ENCODE results near the gene ADAMTSL3.

ADAMTSL3 gene

DNA sequence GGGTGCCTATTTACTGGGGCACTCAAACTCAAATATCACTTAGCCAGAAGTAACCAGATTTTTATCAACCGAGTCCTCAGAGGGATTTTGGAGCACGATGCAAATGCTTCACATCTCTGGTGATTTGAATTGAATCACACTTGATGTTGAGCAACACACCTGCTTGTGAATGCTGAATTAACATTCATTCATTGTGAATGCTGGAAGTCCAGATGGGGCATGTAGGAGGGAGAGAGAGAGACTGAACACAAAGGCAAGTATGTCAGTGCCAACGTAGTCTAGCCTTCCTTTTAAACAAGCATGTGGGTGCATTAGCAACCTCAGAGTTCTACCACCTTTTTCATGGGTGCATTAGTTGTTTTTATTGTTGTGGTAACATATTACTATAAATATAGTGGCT is 156.2 kb downstream of the ADAMTSL3 start:
- Histone ChIP-seq H4K8ac (ENCODE audit: low read depth, low read length) (no peak overlapping the region), H3K14ac (ENCODE audit: low read length) (no peak overlapping the region), H3K36me3 (replicated peaks in 1 of 2; ENCODE audit: control insufficient read depth in 2 of 2, insufficient read depth in 2 of 2, low read length in 2 of 2) (no peaks in the 10 kb centered on the region), H2BK12ac (ENCODE audit: low read length) (no peak overlapping the region), H2BK5ac (ENCODE audit: low read length) (no peak overlapping the region), H3K4me2 (ENCODE audit: insufficient read depth, low read length, poor library complexity, severe bottlenecking) (no peak overlapping the region), H3K23ac (ENCODE audit: low read depth, low read length, poor library complexity) (no peak overlapping the region), H4K91ac (ENCODE audit: low read depth, low read length, poor library complexity) (no peak overlapping the region), H3K4ac (ENCODE audit: low read length) (no peak overlapping the region), H3K4me1 (ENCODE audit: control insufficient read depth in 2 of 2, insufficient read depth in 1 of 2, low read depth in 1 of 2, low read length in 2 of 2) (no peaks in the 10 kb centered on the region), H2BK15ac (ENCODE audit: low read length) (no peak overlapping the region), H3K9me3 (replicated peaks in 1 of 2; ENCODE audit: control insufficient read depth in 2 of 2, insufficient read depth in 1 of 2, low read depth in 1 of 2, low read length in 2 of 2) (no peaks in the 10 kb centered on the region), H2AFZ (ENCODE audit: low read length) (no peak overlapping the region), H2BK120ac (ENCODE audit: low read depth, low read length) (no peak overlapping the region), H3K27me3 (ENCODE audit: control insufficient read depth in 3 of 3, insufficient read depth in 3 of 3, low read depth in 1 of 3, low read length in 3 of 3) (no peaks in the 10 kb centered on the region), H3K4me3 (ENCODE audit: low read length in 2 of 2) (no peak overlapping the region), H2AK5ac (ENCODE audit: low read depth, low read length) (no peak overlapping the region), H3K79me1 (ENCODE audit: low read depth, low read length) (no peaks in the 10 kb centered on the region), H3K18ac (ENCODE audit: low read length) (no peak overlapping the region), H3K9ac (ENCODE audit: low read depth, low read length, poor library complexity) (no peak overlapping the region), H3K27ac (replicated peaks; ENCODE audit: low read length) (no peak overlapping the region)
- no CpG with 5 or more reads among the region's 3 CpGs for WGBS, 2 donors (ENCODE audit: extremely low coverage in 2 of 2, insufficient read length in 2 of 2, insufficient replicate concordance in 1 of 2)
- DNase-seq (ENCODE audit: low spot score) = no peak

DNA sequence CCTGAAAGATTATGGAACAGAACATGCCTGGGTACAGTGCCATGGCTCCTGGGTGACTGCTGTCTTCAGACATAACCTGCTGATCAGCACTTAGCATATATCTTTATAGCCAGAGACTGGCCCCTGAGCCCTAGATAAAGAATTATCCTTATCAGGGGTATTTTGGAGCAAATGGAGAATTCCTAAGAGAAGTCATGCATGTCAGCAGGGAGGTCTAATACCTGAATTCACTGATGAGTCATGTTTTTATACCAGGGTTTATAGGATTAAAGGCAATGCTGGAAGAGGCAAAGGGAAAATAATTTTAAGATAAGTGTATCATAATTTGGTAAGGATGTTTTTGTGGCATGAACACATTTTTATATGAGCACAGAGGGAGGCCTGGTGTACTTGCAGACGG is 159.8 kb downstream of the ADAMTSL3 start:
- Histone ChIP-seq H3K4ac (ENCODE audit: low read length) (no peak overlapping the region), H2BK12ac (ENCODE audit: low read length) (no peak overlapping the region), H3K23ac (ENCODE audit: low read depth, low read length, poor library complexity) (no peak overlapping the region), H3K4me3 (ENCODE audit: low read length in 2 of 2) (no peak overlapping the region), H2BK5ac (ENCODE audit: low read length) (no peak overlapping the region), H3K9me3 (replicated peaks in 1 of 2; ENCODE audit: control insufficient read depth in 2 of 2, insufficient read depth in 1 of 2, low read depth in 1 of 2, low read length in 2 of 2) (no peaks in the 10 kb centered on the region), H2BK15ac (ENCODE audit: low read length) (no peak overlapping the region), H3K9ac (ENCODE audit: low read depth, low read length, poor library complexity) (no peak overlapping the region), H4K91ac (ENCODE audit: low read depth, low read length, poor library complexity) (no peak overlapping the region), H3K4me1 (ENCODE audit: control insufficient read depth in 2 of 2, insufficient read depth in 1 of 2, low read depth in 1 of 2, low read length in 2 of 2) (no peaks in the 10 kb centered on the region), H2AK5ac (ENCODE audit: low read depth, low read length) (no peak overlapping the region), H3K36me3 (replicated peaks in 1 of 2; ENCODE audit: control insufficient read depth in 2 of 2, insufficient read depth in 2 of 2, low read length in 2 of 2) (no peaks in the 10 kb centered on the region), H4K8ac (ENCODE audit: low read depth, low read length) (no peak overlapping the region), H2BK120ac (ENCODE audit: low read depth, low read length) (no peak overlapping the region), H3K27me3 (ENCODE audit: control insufficient read depth in 3 of 3, insufficient read depth in 3 of 3, low read depth in 1 of 3, low read length in 3 of 3) (no peaks in the 10 kb centered on the region), H3K4me2 (ENCODE audit: insufficient read depth, low read length, poor library complexity, severe bottlenecking) (no peak overlapping the region), H3K27ac (replicated peaks; ENCODE audit: low read length) (no peak overlapping the region), H3K79me1 (ENCODE audit: low read depth, low read length) (no peaks in the 10 kb centered on the region), H2AFZ (ENCODE audit: low read length) (no peak overlapping the region), H3K14ac (ENCODE audit: low read length) (no peak overlapping the region), H3K18ac (ENCODE audit: low read length) (no peak overlapping the region)
- no peak for DNase-seq (ENCODE audit: low spot score)
- no CpG with 5 or more reads among the region's 1 CpG for WGBS, 2 donors (ENCODE audit: extremely low coverage in 2 of 2, insufficient read length in 2 of 2, insufficient replicate concordance in 1 of 2)

DNA sequence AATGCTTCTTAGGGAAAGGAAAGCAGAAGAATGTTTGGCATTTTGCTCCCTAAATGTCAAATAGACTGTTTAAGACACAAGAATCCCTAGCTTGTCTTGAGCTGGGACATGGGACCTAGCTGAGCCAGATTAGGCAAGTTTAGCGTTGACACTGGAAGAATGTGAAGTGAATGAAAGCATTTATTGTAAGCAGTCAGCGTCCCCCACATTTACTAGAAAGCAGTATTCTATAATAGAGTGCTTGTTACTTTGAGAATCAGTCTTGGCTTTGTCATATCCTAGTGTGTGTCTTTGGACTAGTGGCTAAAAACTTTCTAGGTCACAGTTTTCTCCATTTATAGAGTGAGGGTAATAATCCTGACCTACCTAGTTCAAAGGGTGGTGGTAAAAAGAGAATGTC is 161.6 kb downstream of the ADAMTSL3 start:
- H2AK5ac ChIP-seq (ENCODE audit: low read depth, low read length) = no peak overlapping the region
- no peaks in the 10 kb centered on the region for H3K79me1 ChIP-seq (ENCODE audit: low read depth, low read length)
- no peak overlapping the region for H3K4ac ChIP-seq (ENCODE audit: low read length)
- no peak overlapping the region for H3K9ac ChIP-seq (ENCODE audit: low read depth, low read length, poor library complexity)
- no peak overlapping the region for H3K4me2 ChIP-seq (ENCODE audit: insufficient read depth, low read length, poor library complexity, severe bottlenecking)
- no peaks in the 10 kb centered on the region for H3K36me3 ChIP-seq (replicated peaks in 1 of 2; ENCODE audit: control insufficient read depth in 2 of 2, insufficient read depth in 2 of 2, low read length in 2 of 2)
- no peaks in the 10 kb centered on the region for H3K9me3 ChIP-seq (replicated peaks in 1 of 2; ENCODE audit: control insufficient read depth in 2 of 2, insufficient read depth in 1 of 2, low read depth in 1 of 2, low read length in 2 of 2)
- no peak overlapping the region for H2BK15ac ChIP-seq (ENCODE audit: low read length)
- no peak overlapping the region for H4K91ac ChIP-seq (ENCODE audit: low read depth, low read length, poor library complexity)
- no peak overlapping the region for H4K8ac ChIP-seq (ENCODE audit: low read depth, low read length)
- no peaks in the 10 kb centered on the region for H3K27me3 ChIP-seq (ENCODE audit: control insufficient read depth in 3 of 3, insufficient read depth in 3 of 3, low read depth in 1 of 3, low read length in 3 of 3)
- no peak overlapping the region for H3K18ac ChIP-seq (ENCODE audit: low read length)
- H2AFZ ChIP-seq (ENCODE audit: low read length) = no peak overlapping the region
- H3K23ac ChIP-seq (ENCODE audit: low read depth, low read length, poor library complexity) = no peak overlapping the region
- H3K4me3 ChIP-seq (ENCODE audit: low read length in 2 of 2) = no peak overlapping the region
- H2BK12ac ChIP-seq (ENCODE audit: low read length) = no peak overlapping the region
- H2BK120ac ChIP-seq (ENCODE audit: low read depth, low read length) = no peak overlapping the region
- DNase-seq (ENCODE audit: low spot score) = peak; percentile 5
- no peak overlapping the region for H2BK5ac ChIP-seq (ENCODE audit: low read length)
- H3K27ac ChIP-seq (replicated peaks; ENCODE audit: low read length) = no peak overlapping the region
- H3K4me1 ChIP-seq (ENCODE audit: control insufficient read depth in 2 of 2, insufficient read depth in 1 of 2, low read depth in 1 of 2, low read length in 2 of 2) = no peaks in the 10 kb centered on the region
- no peak overlapping the region for H3K14ac ChIP-seq (ENCODE audit: low read length)
- no CpG with 5 or more reads among the region's 2 CpGs for WGBS, 2 donors (ENCODE audit: extremely low coverage in 2 of 2, insufficient read length in 2 of 2, insufficient replicate concordance in 1 of 2)

- no peaks in the 10 kb centered on the region for H3K36me3 ChIP-seq (replicated peaks in 1 of 2; ENCODE audit: control insufficient read depth in 2 of 2, insufficient read depth in 2 of 2, low read length in 2 of 2)
- no peak for DNase-seq (ENCODE audit: low spot score)
- WGBS, 2 donors (ENCODE audit: extremely low coverage in 2 of 2, insufficient read length in 2 of 2, insufficient replicate concordance in 1 of 2) = no CpG with 5 or more reads among the region's 8 CpGs
- no peak overlapping the region for H3K27ac ChIP-seq (replicated peaks; ENCODE audit: low read length)
- no peak overlapping the region for H3K18ac ChIP-seq (ENCODE audit: low read length)
- H3K4me3 ChIP-seq (ENCODE audit: low read length in 2 of 2) = no peak overlapping the region
- H4K8ac ChIP-seq (ENCODE audit: low read depth, low read length) = no peak overlapping the region
- no peak overlapping the region for H2BK120ac ChIP-seq (ENCODE audit: low read depth, low read length)
- no peak overlapping the region for H3K23ac ChIP-seq (ENCODE audit: low read depth, low read length, poor library complexity)
- no peak overlapping the region for H3K9ac ChIP-seq (ENCODE audit: low read depth, low read length, poor library complexity)
- H3K79me1 ChIP-seq (ENCODE audit: low read depth, low read length) = no peaks in the 10 kb centered on the region
- H3K4me1 ChIP-seq (ENCODE audit: control insufficient read depth in 2 of 2, insufficient read depth in 1 of 2, low read depth in 1 of 2, low read length in 2 of 2) = no peaks in the 10 kb centered on the region
- no peaks in the 10 kb centered on the region for H3K27me3 ChIP-seq (ENCODE audit: control insufficient read depth in 3 of 3, insufficient read depth in 3 of 3, low read depth in 1 of 3, low read length in 3 of 3)
- no peak overlapping the region for H2BK15ac ChIP-seq (ENCODE audit: low read length)
- no peak overlapping the region for H4K91ac ChIP-seq (ENCODE audit: low read depth, low read length, poor library complexity)
- no peak overlapping the region for H3K4ac ChIP-seq (ENCODE audit: low read length)
- no peak overlapping the region for H2AK5ac ChIP-seq (ENCODE audit: low read depth, low read length)
- no peak overlapping the region for H2BK12ac ChIP-seq (ENCODE audit: low read length)
- no peak overlapping the region for H3K4me2 ChIP-seq (ENCODE audit: insufficient read depth, low read length, poor library complexity, severe bottlenecking)
- no peak overlapping the region for H3K14ac ChIP-seq (ENCODE audit: low read length)
- H3K9me3 ChIP-seq (replicated peaks in 1 of 2; ENCODE audit: control insufficient read depth in 2 of 2, insufficient read depth in 1 of 2, low read depth in 1 of 2, low read length in 2 of 2) = no peaks in the 10 kb centered on the region
- H2AFZ ChIP-seq (ENCODE audit: low read length) = no peak overlapping the region
- no peak overlapping the region for H2BK5ac ChIP-seq (ENCODE audit: low read length)
Observed at GRCh38 chr15:83816124-83816883, 162.4 kb downstream of the ADAMTSL3 start.
